ENCODE measurements around the gene XRCC4. TPM values are rescaled to one million over a fixed set of nuclear protein-coding genes. Genes with fewer than 3 reads are reported as not detected.
"Not testable (repeated sequence)": the region's sequence is repeated elsewhere in the genome, so short reads cannot be mapped to it uniquely, and the experiment has no call there.

XRCC4 gene
- total RNA-seq, 1 donor from 2014 or later: 5.5 TPM

DNA sequence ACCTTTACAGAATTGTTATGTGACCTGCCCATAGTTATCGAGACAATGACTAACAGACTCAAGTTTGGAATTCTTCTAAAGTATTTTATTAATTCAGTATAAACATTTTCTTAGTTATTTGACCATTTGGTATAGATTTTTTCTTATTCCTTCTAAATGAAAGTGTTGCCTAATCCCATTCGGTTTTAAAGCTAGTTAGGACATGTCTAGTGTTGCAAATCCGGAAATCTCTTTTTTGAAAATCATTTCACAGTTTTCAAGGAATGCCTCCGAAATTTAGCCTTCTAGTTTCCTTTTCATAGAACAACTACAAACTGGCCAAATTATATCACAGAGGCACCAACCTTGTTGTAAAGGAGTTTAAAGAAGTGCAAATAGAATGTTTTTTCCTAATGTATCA is 171.8 kb downstream of the XRCC4 start:
- H3K9me3 Mint-ChIP-seq (ENCODE audit: low read depth): no peaks in the 10 kb centered on the region
- peaks cover 9% of the 10 kb centered on the region for H3K4me1 Mint-ChIP-seq (ENCODE audit: low read depth)
- no peak overlapping the region for H3K4me3 Mint-ChIP-seq (ENCODE audit: unreplicated experiment)
- H3K36me3 Mint-ChIP-seq (ENCODE audit: low read depth): no peaks in the 10 kb centered on the region
- no peak for DNase-seq (ENCODE audit: low spot score)
- H3K27ac Mint-ChIP-seq (ENCODE audit: unreplicated experiment): no peak overlapping the region
- TF ChIP-seq, protein P1, sequence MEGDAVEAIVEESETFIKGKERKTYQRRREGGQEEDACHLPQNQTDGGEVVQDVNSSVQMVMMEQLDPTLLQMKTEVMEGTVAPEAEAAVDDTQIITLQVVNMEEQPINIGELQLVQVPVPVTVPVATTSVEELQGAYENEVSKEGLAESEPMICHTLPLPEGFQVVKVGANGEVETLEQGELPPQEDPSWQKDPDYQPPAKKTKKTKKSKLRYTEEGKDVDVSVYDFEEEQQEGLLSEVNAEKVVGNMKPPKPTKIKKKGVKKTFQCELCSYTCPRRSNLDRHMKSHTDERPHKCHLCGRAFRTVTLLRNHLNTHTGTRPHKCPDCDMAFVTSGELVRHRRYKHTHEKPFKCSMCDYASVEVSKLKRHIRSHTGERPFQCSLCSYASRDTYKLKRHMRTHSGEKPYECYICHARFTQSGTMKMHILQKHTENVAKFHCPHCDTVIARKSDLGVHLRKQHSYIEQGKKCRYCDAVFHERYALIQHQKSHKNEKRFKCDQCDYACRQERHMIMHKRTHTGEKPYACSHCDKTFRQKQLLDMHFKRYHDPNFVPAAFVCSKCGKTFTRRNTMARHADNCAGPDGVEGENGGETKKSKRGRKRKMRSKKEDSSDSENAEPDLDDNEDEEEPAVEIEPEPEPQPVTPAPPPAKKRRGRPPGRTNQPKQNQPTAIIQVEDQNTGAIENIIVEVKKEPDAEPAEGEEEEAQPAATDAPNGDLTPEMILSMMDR (IDR thresholded peaks at IDR 0.05): no peak
- H3K27me3 Mint-ChIP-seq (ENCODE audit: low read depth): no peaks in the 10 kb centered on the region

DNA sequence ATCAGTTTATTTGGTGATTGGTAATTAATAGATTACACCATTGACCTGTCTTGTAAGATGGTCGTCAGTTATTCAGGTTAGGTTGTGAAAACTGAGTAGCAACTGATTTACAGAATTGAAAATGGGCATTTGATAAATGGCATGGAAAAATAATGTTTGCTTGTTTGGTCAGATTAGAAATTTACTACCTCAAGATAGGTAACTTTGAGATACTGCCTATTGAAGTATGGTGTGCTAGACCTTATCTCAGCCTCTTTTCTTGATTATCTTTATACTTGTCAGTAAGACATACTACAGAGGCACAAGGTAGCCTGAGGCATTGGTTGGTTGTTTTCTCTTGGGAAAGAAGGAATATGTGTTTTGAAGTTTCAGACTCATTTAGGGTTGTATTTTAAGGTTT is 174.5 kb downstream of the XRCC4 start:
- no peak overlapping the region for H3K4me3 Mint-ChIP-seq (ENCODE audit: unreplicated experiment)
- no peaks in the 10 kb centered on the region for H3K27me3 Mint-ChIP-seq (ENCODE audit: low read depth)
- H3K27ac Mint-ChIP-seq (ENCODE audit: unreplicated experiment): no peak overlapping the region

DNA sequence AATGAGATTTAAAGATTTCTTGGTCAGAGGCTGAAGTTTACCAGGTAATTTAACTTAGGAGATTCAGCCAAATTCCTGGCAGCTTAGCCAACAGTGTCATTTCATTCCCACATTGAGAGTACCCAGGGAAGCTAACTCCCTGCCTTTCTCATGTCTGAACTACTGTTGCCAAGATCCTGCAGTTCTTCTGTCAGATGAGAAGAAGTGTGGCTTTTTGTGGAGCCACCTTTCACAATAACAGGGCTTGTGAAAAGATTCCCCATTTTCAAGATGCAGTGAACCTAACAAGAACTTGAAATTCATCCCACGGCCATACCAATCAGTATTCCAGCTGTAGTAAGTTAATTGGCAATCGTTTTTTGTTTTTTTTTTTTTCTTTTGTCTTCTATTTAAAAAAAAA is 176.4 kb downstream of the XRCC4 start:
- no peaks in the 10 kb centered on the region for H3K27me3 Mint-ChIP-seq (ENCODE audit: low read depth)
- H3K9me3 Mint-ChIP-seq (ENCODE audit: low read depth): no peaks in the 10 kb centered on the region
- H3K27ac Mint-ChIP-seq (ENCODE audit: unreplicated experiment): no peak overlapping the region
- TF ChIP-seq, protein P1 (IDR thresholded peaks at IDR 0.05): no peak
- H3K4me1 Mint-ChIP-seq (ENCODE audit: low read depth): peaks cover 12% of the 10 kb centered on the region
- H3K4me3 Mint-ChIP-seq (ENCODE audit: unreplicated experiment): no peak overlapping the region
- DNase-seq (ENCODE audit: low spot score): no peak
- no peaks in the 10 kb centered on the region for H3K36me3 Mint-ChIP-seq (ENCODE audit: low read depth)

More for the DNA sequence above, 174.5 kb downstream of the XRCC4 start:
- TF ChIP-seq, protein P1 (IDR thresholded peaks at IDR 0.05): no peak
- H3K9me3 Mint-ChIP-seq (ENCODE audit: low read depth): no peaks in the 10 kb centered on the region
- no peaks in the 10 kb centered on the region for H3K36me3 Mint-ChIP-seq (ENCODE audit: low read depth)
- H3K4me1 Mint-ChIP-seq (ENCODE audit: low read depth): peaks cover 12% of the 10 kb centered on the region
- DNase-seq (ENCODE audit: low spot score): no peak

DNA sequence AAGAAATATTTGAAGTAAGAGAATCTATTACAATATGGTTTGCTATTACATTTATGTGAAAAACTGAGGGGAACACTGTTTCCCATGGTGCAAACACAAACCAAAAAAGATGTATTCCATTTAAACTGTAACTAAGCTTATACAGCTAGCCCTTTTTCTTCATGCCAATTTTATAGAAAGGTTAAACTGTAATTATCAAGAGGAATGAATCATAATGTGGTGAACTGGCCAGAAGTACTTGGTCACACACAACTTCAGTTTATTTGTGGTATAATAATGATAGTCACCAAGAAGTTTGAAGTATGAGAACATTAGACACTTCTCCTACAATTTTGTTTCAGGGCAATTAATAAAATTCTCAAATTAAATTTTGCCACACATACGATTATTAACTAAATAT is 177.9 kb downstream of the XRCC4 start:
- Mint-ChIP-seq H3K36me3 (ENCODE audit: low read depth) (no peaks in the 10 kb centered on the region), H3K27me3 (ENCODE audit: low read depth) (no peaks in the 10 kb centered on the region), H3K27ac (ENCODE audit: unreplicated experiment) (no peak overlapping the region), H3K9me3 (ENCODE audit: low read depth) (no peaks in the 10 kb centered on the region), H3K4me1 (ENCODE audit: low read depth) (peaks cover 6% of the 10 kb centered on the region), H3K4me3 (ENCODE audit: unreplicated experiment) (no peak overlapping the region)
- TF ChIP-seq, protein P1 (IDR thresholded peaks at IDR 0.05): no peak
- no peak for DNase-seq (ENCODE audit: low spot score)

GRCh38 chr5:83256091-83256780 is 178.9 kb downstream of the XRCC4 start:
- TF ChIP-seq, protein P1 (IDR thresholded peaks at IDR 0.05): no peak
- Mint-ChIP-seq H3K36me3 (ENCODE audit: low read depth) (no peaks in the 10 kb centered on the region), H3K4me1 (ENCODE audit: low read depth) (peaks cover 6% of the 10 kb centered on the region), H3K4me3 (ENCODE audit: unreplicated experiment) (no peak overlapping the region), H3K9me3 (ENCODE audit: low read depth) (no peaks in the 10 kb centered on the region), H3K27me3 (ENCODE audit: low read depth) (no peaks in the 10 kb centered on the region), H3K27ac (ENCODE audit: unreplicated experiment) (no peak overlapping the region)
- DNase-seq (ENCODE audit: low spot score): no peak

GRCh38 chr5:83257684-83258083 is 180.3 kb downstream of the XRCC4 start:
- not testable (repeated sequence) for H3K4me1 Mint-ChIP-seq (ENCODE audit: low read depth); H3K27ac Mint-ChIP-seq (ENCODE audit: unreplicated experiment); H3K4me3 Mint-ChIP-seq (ENCODE audit: unreplicated experiment); H3K27me3 Mint-ChIP-seq (ENCODE audit: low read depth); H3K36me3 Mint-ChIP-seq (ENCODE audit: low read depth); DNase-seq (ENCODE audit: low spot score); H3K9me3 Mint-ChIP-seq (ENCODE audit: low read depth)
